GM04503 (cell line): ENCODE data around the gene APOC3.
"Not testable (repeated sequence)": the region's sequence is repeated elsewhere in the genome, so short reads cannot be mapped to it uniquely, and the experiment has no call there.

Source experiments
- DNase-seq: peaks from one replicate; pipeline ENCODE4 v3.0.0-alpha.2; 2012; ENCODE audit warnings: low read depth

APOC3 gene

GRCh38 chr11:116831790-116832349 is 2.2 kb downstream of the APOC3 start:
- no peak for DNase-seq

GRCh38 chr11:116832350-116833290 is 2.9 kb downstream of the APOC3 start:
- no peak for DNase-seq

- no peak for DNase-seq
These were observed 3.7 kb downstream of the APOC3 start for GRCh38 chr11:116833491-116833815.

- no peak for DNase-seq
These were observed 4.3 kb downstream of the APOC3 start for GRCh38 chr11:116833816-116834534.

- not testable (repeated sequence) for DNase-seq
These were observed 4.9 kb downstream of the APOC3 start for GRCh38 chr11:116834535-116835041.

GRCh38 chr11:116835042-116835772 is 5.5 kb downstream of the APOC3 start:
- no peak for DNase-seq

- peak; percentile 71 for DNase-seq
These were observed 6.3 kb downstream of the APOC3 start for GRCh38 chr11:116835791-116836631.

GRCh38 chr11:116836632-116836991 is 6.9 kb downstream of the APOC3 start:
- no peak for DNase-seq

- DNase-seq = no peak
These were observed 7.8 kb downstream of the APOC3 start, which contains the start of gene APOA1 for GRCh38 chr11:116837231-116838091. Gene APOA1 (minus strand): TSS chr11:116837622. CDS start chr11:116837387, 235 bp downstream.

- no peak for DNase-seq
These were observed 8.8 kb downstream of the APOC3 start for GRCh38 chr11:116838321-116839084.

GRCh38 chr11:116840224-116840745 is 10.6 kb downstream of the APOC3 start:
- DNase-seq = no peak

- DNase-seq = no peak
These were observed 11.1 kb downstream of the APOC3 start for GRCh38 chr11:116840746-116841296.

- DNase-seq = no peak
These were observed 12.4 kb downstream of the APOC3 start for GRCh38 chr11:116842117-116842516.

GRCh38 chr11:116842909-116843308 is 13.2 kb downstream of the APOC3 start:
- DNase-seq = no peak

GRCh38 chr11:116843661-116844060 is 14.0 kb downstream of the APOC3 start:
- DNase-seq = no peak

- no peak for DNase-seq
These were observed 15.0 kb downstream of the APOC3 start for GRCh38 chr11:116844722-116845121.

GRCh38 chr11:116847612-116848011 is 17.9 kb downstream of the APOC3 start:
- DNase-seq = no peak

GRCh38 chr11:116849060-116849459 is 19.4 kb downstream of the APOC3 start:
- no peak for DNase-seq

- no peak for DNase-seq
These were observed 19.8 kb downstream of the APOC3 start for GRCh38 chr11:116849486-116849885.
